ENCODE results near the gene CSNK2A1.

DNA sequence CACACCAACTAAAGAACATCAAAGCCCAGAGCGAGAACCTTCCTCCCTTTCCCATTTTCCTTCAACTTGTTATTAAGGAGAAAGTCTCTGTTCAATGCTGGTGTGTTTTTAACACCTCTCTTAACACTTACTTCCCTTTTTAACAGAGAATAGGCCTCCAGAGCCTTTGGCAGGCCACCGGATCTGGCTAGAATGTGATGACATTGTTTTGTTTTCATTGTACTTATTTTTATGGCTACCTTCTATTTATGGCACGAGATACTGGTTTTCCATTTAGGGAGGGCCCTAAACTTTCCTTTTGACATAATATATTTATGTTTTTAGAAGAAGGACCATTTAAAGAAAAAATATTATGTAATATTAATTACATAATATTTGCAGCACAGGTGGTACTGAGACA is 44.9 kb upstream of the CSNK2A1 start:
- TF ChIP-seq CTCF (IDR thresholded peaks at IDR 0.05; ENCODE audit: low read length) (no peak), EZH2 (optimal IDR thresholded peaks at IDR 0.05; ENCODE audit: low read depth, low read length) (no peak)

All from MM.1S (cell line).